ENCODE data around the gene FES.
"Not testable (repeated sequence)": the region's sequence is repeated elsewhere in the genome, so short reads cannot be mapped to it uniquely, and the experiment has no call there.

FES gene

GRCh38 chr15:90862487-90862886, 21.8 kb upstream of the FES start:
- DNase-seq, result no peak

GRCh38 chr15:90862964-90863778, 21.1 kb upstream of the FES start:
- no peak for DNase-seq

- DNase-seq, result peak in 1 of 2 experiments; percentile 56
Observed at GRCh38 chr15:90863987-90864386, 20.3 kb upstream of the FES start.

- DNase-seq, result no peak
Observed at GRCh38 chr15:90864507-90864906, 19.8 kb upstream of the FES start.

- DNase-seq, result no peak
Observed at GRCh38 chr15:90865702-90866101, 18.6 kb upstream of the FES start.

- DNase-seq, result no peak
Observed at GRCh38 chr15:90866161-90866715, 18.1 kb upstream of the FES start.

- DNase-seq, result no peak
Observed at GRCh38 chr15:90866800-90867199, 17.5 kb upstream of the FES start.

- peak; percentile 47 to 63 for DNase-seq
Observed at GRCh38 chr15:90868261-90868689, 16.0 kb upstream of the FES start, which contains the start of gene FURIN. Gene FURIN (plus strand): TSS chr15:90868588. CDS start chr15:90875741, 7,153 bp downstream.

GRCh38 chr15:90869140-90869541, 15.2 kb upstream of the FES start:
- no peak for DNase-seq

- peak; percentile 76 to 85 for DNase-seq
Observed at GRCh38 chr15:90869601-90870353, 14.5 kb upstream of the FES start.

- DNase-seq, result no peak
Observed at GRCh38 chr15:90870354-90871138, 13.8 kb upstream of the FES start.

- peak in 1 of 2 experiments; percentile 42 for DNase-seq
Observed at GRCh38 chr15:90871139-90871715, 13.1 kb upstream of the FES start.

- peak; percentile 37 to 52 for DNase-seq
Observed at GRCh38 chr15:90871716-90872485, 12.4 kb upstream of the FES start.

- DNase-seq, result peak; percentile 75 to 84
Observed at GRCh38 chr15:90872486-90873184, 11.7 kb upstream of the FES start.

GRCh38 chr15:90873488-90873997, 10.8 kb upstream of the FES start:
- DNase-seq, result no peak

GRCh38 chr15:90873998-90874605, 10.2 kb upstream of the FES start:
- no peak for DNase-seq

GRCh38 chr15:90874986-90875385, 9.3 kb upstream of the FES start:
- DNase-seq, result not testable (repeated sequence)

GRCh38 chr15:90875549-90875981, 8.7 kb upstream of the FES start:
- no peak for DNase-seq

GRCh38 chr15:90876046-90876445, 8.3 kb upstream of the FES start:
- DNase-seq, result no peak

GRCh38 chr15:90876512-90877170, 7.7 kb upstream of the FES start:
- DNase-seq, result no peak
